ENCODE measurements around the gene ANO2. TPM values are rescaled to one million over a fixed set of nuclear protein-coding genes. Genes with fewer than 3 reads are reported as not detected.
A peak's percentile ranks its signal among the peaks of the same experiment; 100 is the strongest.

ANO2 gene
- total RNA-seq, 1 experiment from 2014 or later = 0.68 TPM

GRCh38 chr12:5522432-5523335 is 422.4 kb downstream of the ANO2 start:
- no peak for TF ChIP-seq CTCF (IDR thresholded peaks at IDR 0.05; ENCODE audit: insufficient read depth in 1 of 2, low read depth in 1 of 2, low read length in 1 of 2, severe bottlenecking in 1 of 2, unreplicated experiment in 1 of 2)
- H3K4me3 ChIP-seq (ENCODE audit: low read depth, low read length) = no peak overlapping the region
- H3K9me3 Mint-ChIP-seq (ENCODE audit: unreplicated experiment) = no peaks in the 10 kb centered on the region
- POLR2A ChIA-PET = no interaction called here
- H3K4me3 Mint-ChIP-seq (ENCODE audit: unreplicated experiment) = no peak overlapping the region
- no peaks in the 10 kb centered on the region for H3K27me3 ChIP-seq (replicated peaks; ENCODE audit: control insufficient read depth, insufficient read depth, low read length)
- no peaks in the 10 kb centered on the region for H3K36me3 ChIP-seq (ENCODE audit: control insufficient read depth, insufficient read depth, low read length)
- no peaks in the 10 kb centered on the region for H3K4me1 ChIP-seq
- no TSS peak for BruUV-seq (replicated peaks)
- CTCF ChIA-PET = interaction anchor here (0.6 kb wide), 1 partner anchor 348 kb away, joined by 3 read pairs; no protein-coding TSS in a partner anchor
- no peaks in the 10 kb centered on the region for H3K36me3 Mint-ChIP-seq (ENCODE audit: insufficient read depth, unreplicated experiment)
- H3K27me3 Mint-ChIP-seq (ENCODE audit: insufficient read depth, unreplicated experiment) = no peaks in the 10 kb centered on the region
- peak in 1 of 2 experiments; percentile 33 for DNase-seq
- intact Hi-C loops (cut with micrococcal nuclease; ENCODE audit: unreplicated experiment) = no loop called here
- peaks cover 6% of the 10 kb centered on the region for H3K4me1 Mint-ChIP-seq (ENCODE audit: low read depth, unreplicated experiment)
- H3K9me3 ChIP-seq = no peaks in the 10 kb centered on the region
- no peak overlapping the region for H3K27ac Mint-ChIP-seq (ENCODE audit: unreplicated experiment)

GRCh38 chr12:5521456-5522325 is 423.4 kb downstream of the ANO2 start:
- peak in 1 of 2 experiments; percentile 32 for DNase-seq
- peaks cover 6% of the 10 kb centered on the region for H3K4me1 Mint-ChIP-seq (ENCODE audit: low read depth, unreplicated experiment)
- Histone ChIP-seq H3K4me3 (ENCODE audit: low read depth, low read length) (no peak overlapping the region), H3K9me3 (no peaks in the 10 kb centered on the region), H3K4me1 (no peaks in the 10 kb centered on the region), H3K36me3 (ENCODE audit: control insufficient read depth, insufficient read depth, low read length) (no peaks in the 10 kb centered on the region), H3K27me3 (replicated peaks; ENCODE audit: control insufficient read depth, insufficient read depth, low read length) (no peaks in the 10 kb centered on the region)
- H3K4me3 Mint-ChIP-seq (ENCODE audit: unreplicated experiment) = no peak overlapping the region
- ChIA-PET CTCF (no interaction called here), POLR2A (no interaction called here)
- no peaks in the 10 kb centered on the region for H3K9me3 Mint-ChIP-seq (ENCODE audit: unreplicated experiment)
- BruUV-seq (replicated peaks) = no TSS peak
- H3K27ac Mint-ChIP-seq (ENCODE audit: unreplicated experiment) = no peak overlapping the region
- TF ChIP-seq CTCF (IDR thresholded peaks at IDR 0.05; ENCODE audit: insufficient read depth in 1 of 2, low read depth in 1 of 2, low read length in 1 of 2, severe bottlenecking in 1 of 2, unreplicated experiment in 1 of 2) = no peak
- intact Hi-C loops (cut with micrococcal nuclease; ENCODE audit: unreplicated experiment) = no loop called here
- H3K36me3 Mint-ChIP-seq (ENCODE audit: insufficient read depth, unreplicated experiment) = no peaks in the 10 kb centered on the region
- no peaks in the 10 kb centered on the region for H3K27me3 Mint-ChIP-seq (ENCODE audit: insufficient read depth, unreplicated experiment)

GRCh38 chr12:5520831-5521230 is 424.2 kb downstream of the ANO2 start:
- no TSS peak for BruUV-seq (replicated peaks)
- DNase-seq = peak in 1 of 2 experiments; percentile 26
- Mint-ChIP-seq H3K9me3 (ENCODE audit: unreplicated experiment) (no peaks in the 10 kb centered on the region), H3K4me1 (ENCODE audit: low read depth, unreplicated experiment) (peaks cover 8% of the 10 kb centered on the region), H3K4me3 (ENCODE audit: unreplicated experiment) (no peak overlapping the region), H3K36me3 (ENCODE audit: insufficient read depth, unreplicated experiment) (no peaks in the 10 kb centered on the region), H3K27me3 (ENCODE audit: insufficient read depth, unreplicated experiment) (no peaks in the 10 kb centered on the region), H3K27ac (ENCODE audit: unreplicated experiment) (no peak overlapping the region)
- Histone ChIP-seq H3K27me3 (replicated peaks; ENCODE audit: control insufficient read depth, insufficient read depth, low read length) (no peaks in the 10 kb centered on the region), H3K4me1 (peaks cover 8% of the 10 kb centered on the region), H3K4me3 (ENCODE audit: low read depth, low read length) (no peak overlapping the region), H3K9me3 (no peaks in the 10 kb centered on the region), H3K36me3 (ENCODE audit: control insufficient read depth, insufficient read depth, low read length) (no peaks in the 10 kb centered on the region)
- intact Hi-C loops (cut with micrococcal nuclease; ENCODE audit: unreplicated experiment) = no loop called here
- ChIA-PET CTCF (no interaction called here), POLR2A (no interaction called here)
- TF ChIP-seq CTCF (IDR thresholded peaks at IDR 0.05; ENCODE audit: insufficient read depth in 1 of 2, low read depth in 1 of 2, low read length in 1 of 2, severe bottlenecking in 1 of 2, unreplicated experiment in 1 of 2) = no peak
